RWPE1 (cell line): ENCODE results near the gene MCM5.

Experiments
- CTCF ChIA-PET: fragments of 350-600 bp; sonication (Branson Sonifier 250); formaldehyde crosslinking; extraction: SDS; loops from one replicate; lab custom pipeline; 2021; lab: Yijun Ruan, JAX
- POLR2A ChIA-PET: fragments of 400-600 bp; formaldehyde crosslinking; extraction: SDS; loops from one replicate; lab custom pipeline; 2020; ENCODE audit warnings: antibody characterized with exemption; ENCODE audit not compliant: low non-redundant PET; lab: Yijun Ruan, JAX
- DNase-seq: peaks from one replicate; pipeline ENCODE4 v3.0.0; 2012; ENCODE audit warnings: low spot score
- H3K27ac ChIP-seq: fragments of 450-650 bp; 2 replicates; pipeline ENCODE4 v1.5.1; 2017
- TF ChIP-seq, protein P1 (sequence below): fragments of 450-650 bp; conservative IDR thresholded peaks from 2 replicates; pipeline ENCODE4 v1.5.1; 2017; ENCODE audit warnings: low read depth, mild to moderate bottlenecking

MCM5 gene

DNA sequence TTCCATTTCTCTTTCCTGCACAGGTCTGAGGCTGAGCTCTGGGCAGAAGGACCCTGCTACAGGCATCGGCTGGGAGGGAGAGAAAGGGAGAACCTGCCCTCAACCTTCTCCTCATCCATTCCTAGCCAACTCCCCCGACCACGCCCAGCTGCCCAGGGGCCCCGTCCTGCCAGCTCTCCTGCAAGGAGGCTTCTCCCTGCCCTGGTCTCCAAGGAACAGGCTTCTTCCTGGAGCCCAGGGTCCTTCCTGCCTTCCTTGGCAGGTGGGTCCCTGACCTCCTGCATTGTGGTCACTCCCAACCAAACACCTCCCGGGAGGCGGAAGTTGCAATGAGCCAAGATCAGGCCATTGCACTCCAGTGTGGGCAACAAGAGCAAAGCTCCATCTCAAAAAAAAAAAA, 31.6 kb upstream of the MCM5 start:
- CTCF ChIA-PET = interaction anchor here (0.7 kb wide), 1 partner anchor 749 kb away, joined by 3 read pairs; no protein-coding TSS in a partner anchor
- no peak overlapping the region for H3K27ac ChIP-seq

DNA sequence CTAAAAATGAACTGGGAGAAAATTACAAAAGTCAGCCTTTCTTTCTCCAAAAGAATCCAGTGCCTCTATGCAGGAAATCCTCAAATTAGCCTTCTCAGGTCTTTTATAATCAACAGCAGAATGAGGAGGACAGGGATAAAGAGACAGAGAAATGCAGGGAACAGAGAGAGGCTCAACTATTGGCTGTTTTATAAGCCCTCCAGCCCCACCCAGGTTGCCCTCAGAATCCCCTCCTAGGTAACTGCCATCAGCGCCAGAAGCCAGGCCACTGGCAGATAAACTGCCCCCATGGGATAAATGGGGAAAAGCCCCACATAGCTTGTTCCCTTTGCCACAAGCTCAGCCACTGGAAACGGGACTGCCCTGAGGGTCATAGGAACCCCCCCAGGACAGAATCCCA, 29.9 kb upstream of the MCM5 start:
- POLR2A ChIA-PET = no interaction called here
- CTCF ChIA-PET = no interaction called here
- no peak for DNase-seq
- TF ChIP-seq, protein P1, sequence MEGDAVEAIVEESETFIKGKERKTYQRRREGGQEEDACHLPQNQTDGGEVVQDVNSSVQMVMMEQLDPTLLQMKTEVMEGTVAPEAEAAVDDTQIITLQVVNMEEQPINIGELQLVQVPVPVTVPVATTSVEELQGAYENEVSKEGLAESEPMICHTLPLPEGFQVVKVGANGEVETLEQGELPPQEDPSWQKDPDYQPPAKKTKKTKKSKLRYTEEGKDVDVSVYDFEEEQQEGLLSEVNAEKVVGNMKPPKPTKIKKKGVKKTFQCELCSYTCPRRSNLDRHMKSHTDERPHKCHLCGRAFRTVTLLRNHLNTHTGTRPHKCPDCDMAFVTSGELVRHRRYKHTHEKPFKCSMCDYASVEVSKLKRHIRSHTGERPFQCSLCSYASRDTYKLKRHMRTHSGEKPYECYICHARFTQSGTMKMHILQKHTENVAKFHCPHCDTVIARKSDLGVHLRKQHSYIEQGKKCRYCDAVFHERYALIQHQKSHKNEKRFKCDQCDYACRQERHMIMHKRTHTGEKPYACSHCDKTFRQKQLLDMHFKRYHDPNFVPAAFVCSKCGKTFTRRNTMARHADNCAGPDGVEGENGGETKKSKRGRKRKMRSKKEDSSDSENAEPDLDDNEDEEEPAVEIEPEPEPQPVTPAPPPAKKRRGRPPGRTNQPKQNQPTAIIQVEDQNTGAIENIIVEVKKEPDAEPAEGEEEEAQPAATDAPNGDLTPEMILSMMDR = no peak
- peak overlapping the region; percentile 43 for H3K27ac ChIP-seq

More for the DNA sequence above, 31.6 kb upstream of the MCM5 start:
- TF ChIP-seq, protein P1 = no peak
- POLR2A ChIA-PET = no interaction called here
- no peak for DNase-seq

DNA sequence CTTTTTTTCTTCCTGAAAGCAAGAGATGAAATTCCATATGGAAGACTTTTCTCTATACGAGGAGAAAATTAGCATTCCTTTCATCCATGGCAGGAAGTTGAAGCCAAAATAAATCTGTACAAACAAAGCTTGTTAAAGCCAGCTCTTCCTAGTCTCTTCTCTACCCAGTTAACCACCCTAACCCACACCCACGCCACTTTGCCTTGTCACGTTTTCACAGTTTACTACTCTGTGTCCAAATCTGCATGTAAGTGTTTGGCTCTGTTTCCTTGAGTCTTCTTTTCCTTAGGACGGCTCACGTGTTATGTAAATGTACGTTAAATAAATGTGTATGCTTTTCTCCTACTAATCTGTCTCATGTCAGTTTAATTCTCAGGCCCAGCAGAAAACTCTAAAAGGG, 26.2 kb upstream of the MCM5 start:
- TF ChIP-seq, protein P1 = no peak
- CTCF ChIA-PET = no interaction called here
- POLR2A ChIA-PET = no interaction called here
- no peak for DNase-seq
- H3K27ac ChIP-seq = peak overlapping the region; percentile 91; the same call in 1 of the 2 replicates

DNA sequence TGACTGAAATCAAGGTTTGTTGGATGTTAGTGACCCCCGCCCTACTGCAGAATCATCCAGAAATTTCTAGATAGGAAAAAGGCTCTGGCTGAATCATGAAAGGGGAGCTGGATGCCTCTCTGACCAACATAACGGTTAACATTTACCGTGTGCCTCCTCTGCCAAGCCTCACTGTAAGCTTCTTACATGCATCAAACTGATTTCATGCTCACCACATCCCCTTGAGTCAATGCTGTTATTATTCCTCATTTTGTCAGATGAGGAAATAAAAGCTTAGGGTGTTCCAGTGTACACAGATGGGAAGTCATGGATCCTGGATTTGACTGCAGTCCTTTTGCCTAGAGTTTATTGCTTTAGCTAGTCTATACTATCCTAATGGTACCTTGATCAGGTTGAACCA, 24.9 kb upstream of the MCM5 start:
- no peak overlapping the region for H3K27ac ChIP-seq
- ChIA-PET CTCF (no interaction called here), POLR2A (no interaction called here)
- DNase-seq = no peak
- TF ChIP-seq, protein P1 = no peak

DNA sequence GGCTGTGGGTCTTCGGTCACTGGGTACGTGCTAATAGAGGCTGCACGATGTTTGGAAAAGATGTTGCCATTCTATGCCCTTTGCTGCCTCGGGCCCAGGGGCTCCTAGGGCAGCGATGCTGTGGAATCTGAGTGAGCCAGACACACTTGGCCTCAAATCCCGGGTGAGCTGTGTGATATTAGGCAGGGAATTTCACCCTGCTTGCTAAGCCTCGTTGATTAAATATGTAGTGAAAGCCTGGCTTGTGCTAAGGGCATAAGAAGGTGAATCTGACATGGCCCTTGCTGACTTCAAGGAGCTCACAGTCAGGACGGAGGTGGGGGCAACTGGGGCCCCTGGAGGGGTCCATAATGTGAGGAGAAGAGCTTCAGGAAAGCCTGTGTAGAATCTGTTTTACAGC, 24.4 kb upstream of the MCM5 start:
- CTCF ChIA-PET = no interaction called here

DNA sequence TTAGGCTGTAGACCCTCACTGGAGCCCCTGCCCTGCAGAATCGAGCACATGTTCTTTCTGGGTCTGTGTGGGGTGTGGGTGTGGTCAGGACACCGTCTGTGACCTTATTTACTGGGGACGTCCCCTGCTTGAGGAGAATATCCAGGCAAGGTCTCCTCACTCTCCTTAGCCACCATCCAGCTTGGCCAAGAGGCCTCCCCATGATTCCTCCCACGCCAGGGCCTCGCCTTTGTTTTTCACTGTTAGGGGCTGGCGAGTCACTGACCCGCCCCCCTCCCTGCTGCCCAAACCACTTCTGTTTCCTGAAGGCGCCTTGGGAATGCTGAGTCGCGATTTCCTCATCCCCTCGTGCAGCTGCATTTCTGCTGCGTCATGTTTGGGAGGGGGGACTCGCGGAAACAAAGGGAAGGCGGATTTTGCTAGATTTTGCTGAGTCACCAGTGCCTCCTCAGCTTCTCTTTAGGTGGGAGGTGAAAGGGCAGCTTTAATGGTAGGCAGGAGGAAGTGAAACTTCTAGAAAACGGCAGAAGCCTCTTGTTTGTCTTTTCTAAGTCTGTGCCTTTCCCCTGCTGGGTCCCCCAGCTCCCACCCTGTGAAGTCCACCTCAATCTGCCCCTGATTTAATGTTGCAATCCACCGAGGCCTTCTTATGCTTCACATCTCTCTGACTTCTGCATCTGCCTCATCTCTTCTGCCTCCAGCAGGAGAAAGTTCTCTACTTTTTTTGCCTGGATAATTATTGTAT, 23.0 kb upstream of the MCM5 start:
- peak overlapping the region; percentile 77 for H3K27ac ChIP-seq
- DNase-seq = peak; percentile 84
- TF ChIP-seq, protein P1 = no peak
- CTCF ChIA-PET = interaction anchor here (0.7 kb wide), 1 partner anchor 38 kb away, joined by 3 read pairs; no protein-coding TSS in a partner anchor
- POLR2A ChIA-PET = no interaction called here

More for the DNA sequence above, 24.4 kb upstream of the MCM5 start:
- H3K27ac ChIP-seq = 0 out of 2 replicates have a peak overlapping the region, but pooled peaks have one; percentile 26
- DNase-seq = no peak
- TF ChIP-seq, protein P1 = no peak
- POLR2A ChIA-PET = no interaction called here
